GM19099 (cell line): ENCODE data around the gene KRT86.

ENCODE experiments used
- POLR2A ChIP-seq: IDR thresholded peaks from 3 replicates; pipeline ENCODE4 v1.6.1; 2011; ENCODE audit warnings: low read depth; ENCODE audit not compliant: insufficient read length; ENCODE audit errors: extremely low read depth

KRT86 gene

GRCh38 chr12:52245259-52245961 lies 29.0 kb upstream of the KRT86 start:
- TF ChIP-seq POLR2A, result no peak

- TF ChIP-seq POLR2A, result no peak
Observed at GRCh38 chr12:52245962-52246569, 28.4 kb upstream of the KRT86 start.

DNA sequence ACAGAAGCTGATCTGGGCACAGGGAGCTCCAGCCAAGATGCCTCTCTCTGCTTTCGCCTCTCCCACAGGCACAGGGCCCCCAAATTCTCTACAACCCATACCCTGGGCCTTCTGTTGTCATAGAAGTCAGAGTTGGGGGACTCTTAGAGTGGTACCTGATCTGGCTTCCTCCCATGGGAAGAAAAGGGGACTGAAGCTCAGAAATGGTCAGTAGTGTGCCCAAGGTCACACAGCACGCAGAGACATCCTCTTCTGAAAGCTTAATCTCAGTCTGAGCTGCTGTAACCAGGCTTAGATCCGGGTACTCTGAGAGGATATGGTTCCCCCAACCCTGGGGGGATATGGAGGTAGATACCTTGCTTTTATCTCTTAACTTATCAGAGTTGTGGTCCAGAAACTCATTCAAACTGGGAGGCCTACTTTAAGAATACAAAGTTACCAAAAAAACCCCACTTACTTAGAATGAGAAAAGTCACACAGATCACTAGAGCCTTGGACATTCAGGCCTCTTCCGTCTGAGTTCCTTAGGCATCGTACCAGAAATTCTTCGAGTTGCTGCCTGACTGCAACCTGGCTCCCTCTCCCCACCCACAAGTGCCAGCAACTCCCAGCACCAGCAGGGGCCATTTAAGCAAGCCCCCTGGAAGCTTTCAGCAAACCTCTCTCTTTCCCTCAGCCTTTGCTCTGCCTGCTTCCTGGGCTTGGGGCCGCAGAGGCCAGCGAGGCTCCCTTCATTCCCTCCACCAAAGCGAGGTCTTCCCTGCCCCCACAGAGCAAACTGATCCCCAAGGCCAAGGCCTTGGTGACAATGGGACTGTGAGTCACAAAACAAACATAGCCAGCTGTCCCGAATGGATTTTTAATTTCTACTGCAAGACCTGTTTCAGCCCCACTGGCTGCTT lies 27.5 kb upstream of the KRT86 start:
- no peak for TF ChIP-seq POLR2A

DNA sequence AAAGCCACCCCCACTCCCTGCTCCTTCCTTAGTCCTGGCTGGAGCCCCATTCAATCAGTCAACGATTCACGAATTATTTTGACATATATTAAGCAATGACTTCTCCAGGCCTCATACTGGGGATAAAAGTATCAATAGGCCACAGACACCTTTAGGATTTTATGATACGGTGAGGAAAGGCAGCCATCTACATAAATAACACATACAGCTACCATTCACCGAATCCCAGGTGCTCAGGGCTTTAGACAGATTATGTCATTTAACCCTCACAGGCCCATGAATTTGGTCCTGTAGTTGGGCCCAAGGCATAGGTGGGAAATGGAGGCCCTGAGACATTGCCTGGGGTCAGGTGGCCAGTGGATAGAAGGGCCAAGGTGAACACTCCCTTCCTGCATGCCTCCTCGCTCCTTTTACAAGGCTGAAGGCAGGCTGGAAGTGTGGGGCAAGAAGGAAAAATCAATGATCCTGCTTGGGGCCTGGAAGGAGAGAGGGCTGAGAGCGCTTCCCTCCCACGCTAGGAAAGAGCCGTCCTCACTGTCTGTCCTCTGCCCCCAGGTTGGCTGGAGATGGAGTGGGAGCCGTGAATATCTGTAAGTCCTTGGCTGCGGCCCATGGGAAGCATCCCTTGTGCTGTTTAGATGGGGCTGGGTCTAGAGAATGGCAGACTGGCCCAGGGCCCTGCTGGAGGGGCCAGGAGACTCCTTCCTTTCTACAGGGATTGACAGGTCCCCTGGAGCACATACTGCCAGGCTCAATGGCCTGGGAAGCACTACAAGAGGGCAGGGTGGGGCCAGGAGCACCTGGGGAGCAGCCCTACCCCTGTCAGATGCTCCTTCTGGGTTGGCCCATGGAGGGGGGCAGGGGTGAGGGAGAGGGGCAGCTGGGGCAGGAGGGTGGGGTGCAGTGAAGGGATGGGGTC lies 26.6 kb upstream of the KRT86 start:
- TF ChIP-seq POLR2A, result no peak

GRCh38 chr12:52248541-52249461 lies 25.6 kb upstream of the KRT86 start:
- no peak for TF ChIP-seq POLR2A

GRCh38 chr12:52249511-52250047 lies 24.9 kb upstream of the KRT86 start:
- no peak for TF ChIP-seq POLR2A

- TF ChIP-seq POLR2A, result no peak
Observed at GRCh38 chr12:52250048-52250990, 24.1 kb upstream of the KRT86 start.

DNA sequence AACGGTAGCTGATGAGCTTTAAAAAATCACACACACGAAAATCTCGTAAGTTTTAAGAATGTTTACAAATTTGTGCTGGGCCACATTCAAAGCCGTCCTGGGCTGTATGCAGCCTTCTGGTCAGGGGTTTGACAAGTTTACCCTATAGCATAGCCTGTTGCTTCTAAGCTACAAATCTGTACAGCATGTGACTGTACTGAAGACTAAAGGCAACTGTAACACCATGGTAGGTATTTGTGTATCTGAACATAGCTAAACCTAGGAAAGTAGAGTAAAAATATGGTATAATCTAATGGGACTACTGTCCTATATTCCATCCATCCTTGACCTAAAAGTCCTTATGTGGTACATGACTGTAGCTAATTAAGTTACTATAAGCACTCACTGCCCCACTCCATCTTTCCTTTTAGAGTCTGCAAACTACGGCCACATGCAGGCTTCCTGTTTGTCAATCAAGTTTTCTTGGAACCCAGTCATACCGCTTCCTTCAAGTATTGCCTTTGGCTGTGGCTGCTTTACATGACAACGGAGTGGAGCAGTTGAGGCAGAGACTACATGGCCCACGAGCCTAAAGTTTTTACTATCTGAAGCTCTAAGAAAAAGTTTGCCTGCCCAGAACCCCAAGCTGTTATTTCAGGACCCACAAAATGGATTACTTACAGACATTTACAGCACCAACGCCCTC lies 22.9 kb upstream of the KRT86 start:
- TF ChIP-seq POLR2A, result no peak

- TF ChIP-seq POLR2A, result no peak
Observed at GRCh38 chr12:52252728-52253343, 21.6 kb upstream of the KRT86 start.

DNA sequence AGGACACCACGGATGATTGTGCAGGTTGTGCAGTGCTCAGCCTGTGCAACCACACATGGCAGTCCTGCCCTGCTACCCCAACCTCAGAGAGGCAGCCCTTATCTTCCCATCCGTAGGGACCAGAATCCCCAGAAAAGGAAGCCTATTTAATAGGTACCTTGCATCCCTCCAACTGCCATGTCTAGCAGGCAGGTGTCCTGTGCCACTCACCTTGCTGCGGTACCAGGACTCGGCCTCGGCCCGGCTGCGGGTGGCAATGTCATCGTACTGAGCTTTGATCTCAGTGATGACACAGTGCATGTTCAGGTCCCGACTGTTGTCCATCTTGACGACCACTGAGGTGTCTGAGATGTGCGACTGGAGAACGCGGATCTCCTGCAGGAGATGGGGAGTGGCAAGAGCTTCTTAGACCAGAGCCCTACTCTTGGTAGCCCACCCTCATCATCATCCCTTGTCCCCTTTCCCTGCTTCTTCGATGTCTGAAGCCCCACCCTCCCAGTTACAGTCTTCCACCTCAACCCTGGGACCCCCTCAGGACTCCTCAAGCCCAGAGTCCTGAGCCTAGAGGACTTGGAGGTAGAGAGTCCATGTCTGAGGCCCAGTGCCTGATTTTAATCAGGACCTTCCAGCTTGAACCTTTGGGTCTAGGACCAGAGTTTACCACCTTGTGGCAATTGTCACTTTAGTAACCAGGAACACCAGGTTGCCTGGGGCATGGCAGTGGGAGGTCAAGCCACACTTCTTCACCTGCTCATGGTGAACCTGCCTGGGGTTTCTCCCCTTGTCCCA lies 20.9 kb upstream of the KRT86 start:
- no peak for TF ChIP-seq POLR2A

DNA sequence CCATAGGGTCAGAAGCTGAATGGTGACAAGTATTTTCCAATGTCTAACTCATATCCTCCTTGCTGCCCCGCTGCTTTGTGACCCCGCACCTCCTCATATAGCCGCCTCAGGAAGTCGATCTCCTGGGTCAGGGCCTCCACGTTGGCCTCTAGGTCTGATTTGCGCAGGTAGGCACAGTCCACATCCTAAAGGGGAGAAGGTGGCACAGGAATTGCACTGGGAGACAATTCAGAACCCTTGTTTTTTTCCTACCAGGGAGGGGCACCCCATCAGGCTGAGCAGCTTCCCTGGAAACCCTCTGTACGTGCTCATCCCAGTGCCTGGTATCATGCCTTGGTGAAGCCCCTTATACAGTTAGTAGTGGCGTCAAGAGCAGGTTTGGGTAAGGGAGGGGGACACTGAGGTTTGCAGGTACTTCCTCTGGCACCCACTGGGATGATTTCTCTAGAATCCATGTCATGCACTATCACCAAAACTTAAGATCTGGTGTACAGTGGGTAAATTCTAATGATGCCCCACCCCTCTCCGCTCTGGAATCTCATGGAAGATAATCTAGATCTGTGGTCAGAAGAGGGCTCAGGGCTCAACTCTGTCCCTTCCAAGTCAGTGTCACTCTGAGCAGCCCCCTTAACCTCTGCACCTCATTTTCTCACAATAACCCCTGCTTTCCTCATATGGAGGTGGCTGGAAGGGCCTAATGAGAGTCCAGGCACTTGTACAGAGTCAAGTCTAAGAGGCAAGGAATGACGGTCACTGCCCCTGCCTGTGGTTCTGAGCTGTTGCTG lies 20.1 kb upstream of the KRT86 start:
- no peak for TF ChIP-seq POLR2A
